Mucosa of rectum (tissue), 2 donors: ENCODE data around the gene SRD5A1.
"Not testable (repeated sequence)": the region's sequence is repeated elsewhere in the genome, so short reads cannot be mapped to it uniquely, and the experiment has no call there.

Experiments
- H3K27ac ChIP-seq, 2 donors: one replicate each; pipeline ENCODE4 v1.7.0; 2013; ENCODE audit warnings: inconsistent platforms in 2 of 2, low read depth in 2 of 2, low read length in 2 of 2
- H3K27me3 ChIP-seq, 2 donors: one replicate each; pipeline ENCODE4 v1.7.0; 2013; ENCODE audit warnings: low read length in 2 of 2; ENCODE audit not compliant: control insufficient read depth in 2 of 2, insufficient read depth in 2 of 2
- H3K36me3 ChIP-seq, 2 donors: one replicate each; pipeline ENCODE4 v1.7.0; 2013; ENCODE audit warnings: low read length in 2 of 2; ENCODE audit not compliant: control insufficient read depth in 2 of 2, insufficient read depth in 2 of 2
- H3K4me1 ChIP-seq, 2 donors: one replicate each; pipeline ENCODE4 v1.7.0; 2013; ENCODE audit warnings: low read length in 2 of 2, mild to moderate bottlenecking in 1 of 2; ENCODE audit not compliant: control insufficient read depth in 2 of 2, insufficient read depth in 2 of 2
- H3K4me3 ChIP-seq, 2 donors: one replicate each; pipeline ENCODE4 v1.7.0; 2013; ENCODE audit warnings: low read length in 2 of 2
- H3K9ac ChIP-seq, 2 donors: one replicate each; pipeline ENCODE4 v1.7.0; 2013; ENCODE audit warnings: low read length in 2 of 2, low read depth in 1 of 2, mild to moderate bottlenecking in 1 of 2
- H3K9me3 ChIP-seq, 2 donors: one replicate each; pipeline ENCODE4 v1.7.0; 2013; ENCODE audit warnings: low read length in 2 of 2; ENCODE audit not compliant: control insufficient read depth in 2 of 2
- donor health status: healthy.
- donor health status: Normal muscosa, but diverticular disease.

The SRD5A1 gene

DNA sequence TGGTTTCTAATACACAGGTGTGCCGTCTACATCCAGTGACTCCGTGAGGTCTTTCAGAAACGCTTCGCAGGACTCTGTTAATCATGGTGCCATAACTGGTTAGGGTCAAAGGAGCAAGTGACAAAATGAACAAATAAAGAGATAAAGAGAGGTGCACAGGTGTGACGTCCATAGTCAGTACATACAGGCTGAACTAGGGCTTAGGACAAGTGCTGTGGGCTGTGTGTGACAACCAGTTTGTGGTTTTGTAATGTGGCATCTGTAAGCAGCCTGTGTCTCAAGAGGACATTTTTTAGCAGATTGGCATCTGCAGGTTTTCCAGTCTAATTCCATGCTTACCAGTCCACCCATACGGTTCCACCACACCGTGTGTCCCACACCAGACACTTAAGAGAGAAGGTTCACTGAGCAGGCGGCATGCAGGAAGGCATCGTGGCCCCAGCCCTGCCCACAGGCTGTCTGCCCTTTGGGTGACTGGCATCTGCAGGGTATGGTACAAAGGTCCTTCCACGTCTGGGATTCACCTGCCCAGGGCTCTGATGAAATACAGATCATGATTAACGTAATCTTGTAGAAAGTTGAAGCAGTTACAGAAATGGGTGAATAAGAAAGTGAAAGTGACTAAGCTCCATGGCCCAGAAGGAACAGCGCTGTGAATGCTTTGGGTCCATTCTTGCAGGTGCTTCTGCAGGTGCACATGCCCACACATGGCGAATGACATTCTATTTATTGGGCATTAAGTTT is 26.9 kb downstream of the SRD5A1 start:
- no peaks in the 10 kb centered on the region for H3K4me1 ChIP-seq
- H3K9ac ChIP-seq, result no peak overlapping the region
- peak overlapping the region in 1 of 2 donors; percentile 4 for H3K4me3 ChIP-seq
- peaks cover 0 to 7% of the 10 kb centered on the region in 2 donors for H3K9me3 ChIP-seq
- H3K27ac ChIP-seq, result no peak overlapping the region
- H3K27me3 ChIP-seq, result no peaks in the 10 kb centered on the region
- peaks cover 19% of the 10 kb centered on the region in 2 donors for H3K36me3 ChIP-seq

- no peak overlapping the region for H3K27ac ChIP-seq
- H3K4me1 ChIP-seq, result no peaks in the 10 kb centered on the region
- peaks cover 14 to 15% of the 10 kb centered on the region in 2 donors for H3K36me3 ChIP-seq
- H3K9ac ChIP-seq, result no peak overlapping the region
- no peaks in the 10 kb centered on the region for H3K27me3 ChIP-seq
- H3K4me3 ChIP-seq, result no peak overlapping the region
- H3K9me3 ChIP-seq, result peaks cover 0 to 7% of the 10 kb centered on the region in 2 donors
Measured at GRCh38 chr5:6660688-6661087, 27.4 kb downstream of the SRD5A1 start.

DNA sequence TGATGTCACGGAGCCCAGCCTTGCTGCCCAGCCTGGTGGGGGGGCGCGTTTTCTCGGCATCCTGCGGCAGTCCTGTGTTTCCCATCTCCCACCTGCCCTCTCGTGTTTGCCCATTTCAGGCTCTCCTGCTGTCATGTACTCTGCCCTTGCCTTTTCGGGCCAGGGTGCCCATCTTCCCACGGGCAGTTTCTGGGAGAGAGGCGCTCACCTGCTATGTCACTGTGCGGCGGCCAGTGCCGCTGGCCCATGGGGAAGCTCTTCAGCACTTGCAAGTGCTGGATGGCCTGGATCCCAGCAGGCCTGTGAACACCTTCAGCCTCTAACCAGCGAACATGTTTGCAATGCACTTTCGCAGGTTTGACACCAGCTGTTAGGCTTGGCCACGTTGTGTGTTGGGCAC is 33.5 kb downstream of the SRD5A1 start:
- Histone ChIP-seq H3K9ac (no peak overlapping the region), H3K4me1 (no peaks in the 10 kb centered on the region), H3K9me3 (no peaks in the 10 kb centered on the region), H3K4me3 (no peak overlapping the region), H3K36me3 (peaks cover 0 to 7% of the 10 kb centered on the region in 2 donors), H3K27me3 (no peaks in the 10 kb centered on the region), H3K27ac (no peak overlapping the region)

GRCh38 chr5:6667648-6668047 is 34.4 kb downstream of the SRD5A1 start:
- peaks cover 0 to 7% of the 10 kb centered on the region in 2 donors for H3K36me3 ChIP-seq
- H3K9me3 ChIP-seq, result no peaks in the 10 kb centered on the region
- H3K4me3 ChIP-seq, result no peak overlapping the region
- H3K9ac ChIP-seq, result no peak overlapping the region
- no peaks in the 10 kb centered on the region for H3K4me1 ChIP-seq
- H3K27me3 ChIP-seq, result no peaks in the 10 kb centered on the region
- no peak overlapping the region for H3K27ac ChIP-seq

GRCh38 chr5:6668717-6669116 is 35.5 kb downstream of the SRD5A1 start:
- H3K4me1 ChIP-seq, H3K9ac ChIP-seq, H3K27me3 ChIP-seq, H3K4me3 ChIP-seq, H3K36me3 ChIP-seq, H3K9me3 ChIP-seq, H3K27ac ChIP-seq: not testable (repeated sequence)

DNA sequence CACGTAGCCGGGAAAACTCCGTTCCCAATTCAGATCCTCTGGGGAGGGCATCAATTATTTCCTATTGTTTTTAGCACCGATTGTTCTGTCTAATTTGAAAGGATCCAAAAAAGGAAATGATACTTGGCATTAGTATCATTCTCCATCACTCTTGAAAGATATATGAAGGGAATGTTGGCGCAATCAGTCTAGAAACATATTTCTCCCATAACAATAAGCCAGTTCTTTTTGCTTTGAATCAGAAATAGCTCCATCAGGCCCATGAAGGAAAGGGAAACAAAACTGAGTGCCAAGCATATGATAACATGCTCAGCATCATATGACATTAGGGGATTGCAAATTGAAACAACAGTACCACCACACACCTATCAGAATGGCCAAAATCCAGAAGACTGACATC is 39.8 kb downstream of the SRD5A1 start:
- no peak overlapping the region for H3K4me3 ChIP-seq
- no peaks in the 10 kb centered on the region for H3K4me1 ChIP-seq
- H3K9ac ChIP-seq, result no peak overlapping the region
- no peak overlapping the region for H3K27ac ChIP-seq
- no peaks in the 10 kb centered on the region for H3K9me3 ChIP-seq
- H3K36me3 ChIP-seq, result peaks cover 0 to 4% of the 10 kb centered on the region in 2 donors
- no peaks in the 10 kb centered on the region for H3K27me3 ChIP-seq

- H3K4me1 ChIP-seq, result no peaks in the 10 kb centered on the region
- no peak overlapping the region for H3K9ac ChIP-seq
- H3K4me3 ChIP-seq, result no peak overlapping the region
- H3K27me3 ChIP-seq, result no peaks in the 10 kb centered on the region
- H3K27ac ChIP-seq, result no peak overlapping the region
- H3K36me3 ChIP-seq, result peaks cover 0 to 4% of the 10 kb centered on the region in 2 donors
- H3K9me3 ChIP-seq, result no peaks in the 10 kb centered on the region
Measured at GRCh38 chr5:6673963-6674362, 40.7 kb downstream of the SRD5A1 start.

DNA sequence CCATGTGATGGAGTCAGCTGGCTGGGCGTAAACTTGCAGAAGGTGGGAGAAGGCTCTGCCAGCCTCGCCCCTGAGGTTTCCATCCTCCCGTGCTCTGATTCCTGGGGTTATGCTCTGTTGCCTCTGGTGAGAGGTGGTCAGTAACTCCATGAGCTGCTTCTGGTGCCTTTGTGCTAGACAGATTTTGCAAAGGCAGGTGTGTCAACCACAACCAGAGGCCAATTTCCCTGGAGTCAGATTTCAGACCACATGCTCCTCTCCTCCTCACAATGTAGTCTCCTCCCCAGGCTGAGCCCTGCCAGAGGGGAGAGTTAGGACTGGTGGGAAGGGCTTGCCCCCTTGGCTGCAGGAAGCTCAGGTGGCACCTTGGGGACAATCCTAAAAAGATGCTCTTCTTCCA is 41.2 kb downstream of the SRD5A1 start:
- no peak overlapping the region for H3K9ac ChIP-seq
- no peak overlapping the region for H3K27ac ChIP-seq
- peaks cover 0 to 4% of the 10 kb centered on the region in 2 donors for H3K36me3 ChIP-seq
- no peak overlapping the region for H3K4me3 ChIP-seq
- H3K27me3 ChIP-seq, result no peaks in the 10 kb centered on the region
- no peaks in the 10 kb centered on the region for H3K4me1 ChIP-seq
- no peaks in the 10 kb centered on the region for H3K9me3 ChIP-seq

DNA sequence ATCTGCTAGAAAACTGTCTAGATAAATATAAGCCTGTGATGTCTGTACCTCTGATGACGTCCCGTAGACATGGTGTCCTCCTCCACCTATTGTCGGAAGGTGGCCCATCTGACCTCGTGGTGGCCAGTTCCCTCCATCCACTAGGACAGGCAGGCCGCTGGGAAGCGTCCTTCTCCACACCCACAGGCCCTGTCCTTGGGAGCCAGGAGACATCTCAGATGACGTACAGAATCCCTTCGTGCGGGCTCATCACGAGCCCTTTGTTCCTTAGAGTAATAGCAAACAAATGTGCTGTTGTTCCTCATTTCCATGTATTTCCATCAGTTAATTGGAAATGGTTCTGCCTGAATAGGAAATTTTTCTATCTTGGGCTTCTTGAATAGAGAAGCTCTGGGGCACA is 41.6 kb downstream of the SRD5A1 start:
- Histone ChIP-seq H3K4me3 (no peak overlapping the region), H3K27me3 (no peaks in the 10 kb centered on the region), H3K27ac (no peak overlapping the region), H3K9me3 (no peaks in the 10 kb centered on the region), H3K9ac (no peak overlapping the region), H3K4me1 (no peaks in the 10 kb centered on the region), H3K36me3 (peaks cover 0 to 4% of the 10 kb centered on the region in 2 donors)

- Histone ChIP-seq H3K4me3 (no peak overlapping the region), H3K4me1 (no peaks in the 10 kb centered on the region), H3K27me3 (no peaks in the 10 kb centered on the region), H3K36me3 (no peaks in the 10 kb centered on the region), H3K27ac (no peak overlapping the region), H3K9ac (no peak overlapping the region), H3K9me3 (no peaks in the 10 kb centered on the region)
Measured at GRCh38 chr5:6675784-6676491, 42.7 kb downstream of the SRD5A1 start.
